Muscle layer of colon (tissue), 2 donors: ENCODE data around the gene ABTB2.

ENCODE experiments used
- H3K27ac ChIP-seq: one replicate; pipeline ENCODE4 v1.7.0; 2013; ENCODE audit warnings: low read depth, mild to moderate bottlenecking, low read length, moderate library complexity
- H3K27me3 ChIP-seq, 2 donors: one replicate each; pipeline ENCODE4 v1.7.0; 2013; ENCODE audit warnings: low read length in 2 of 2, mild to moderate bottlenecking in 2 of 2; ENCODE audit not compliant: insufficient read depth in 2 of 2, control insufficient read depth in 1 of 2
- H3K36me3 ChIP-seq: one replicate; pipeline ENCODE4 v1.7.0; 2013; ENCODE audit warnings: mild to moderate bottlenecking, low read length; ENCODE audit not compliant: insufficient read depth
- H3K4me1 ChIP-seq: one replicate; pipeline ENCODE4 v1.7.0; 2013; ENCODE audit warnings: mild to moderate bottlenecking, low read length; ENCODE audit not compliant: insufficient read depth
- H3K4me3 ChIP-seq, 2 donors: one replicate each; pipeline ENCODE4 v1.7.0; 2013; ENCODE audit warnings: low read length in 2 of 2, low read depth in 1 of 2, mild to moderate bottlenecking in 1 of 2, moderate library complexity in 1 of 2
- H3K9ac ChIP-seq: one replicate; pipeline ENCODE4 v1.7.0; 2013; ENCODE audit warnings: low read length
- H3K9me3 ChIP-seq: one replicate; pipeline ENCODE4 v1.7.0; 2013; ENCODE audit warnings: mild to moderate bottlenecking, low read length
- donor health status: abdominal sarcoma.
- donor health status: Adenocarcinoma of cecum.

ABTB2 gene

GRCh38 chr11:34311126-34311525, 46.7 kb downstream of the ABTB2 start:
- no peak overlapping the region for H3K27ac ChIP-seq
- no peak overlapping the region for H3K4me3 ChIP-seq
- no peaks in the 10 kb centered on the region for H3K4me1 ChIP-seq
- H3K9me3 ChIP-seq = no peaks in the 10 kb centered on the region
- H3K9ac ChIP-seq = no peak overlapping the region
- no peaks in the 10 kb centered on the region for H3K36me3 ChIP-seq
- H3K27me3 ChIP-seq = no peaks in the 10 kb centered on the region

- H3K36me3 ChIP-seq = no peaks in the 10 kb centered on the region
- H3K27ac ChIP-seq = no peak overlapping the region
- no peak overlapping the region for H3K4me3 ChIP-seq
- no peak overlapping the region for H3K9ac ChIP-seq
- no peaks in the 10 kb centered on the region for H3K4me1 ChIP-seq
- H3K27me3 ChIP-seq = no peaks in the 10 kb centered on the region
- H3K9me3 ChIP-seq = no peaks in the 10 kb centered on the region
Measured at GRCh38 chr11:34309965-34310364, 47.8 kb downstream of the ABTB2 start.

GRCh38 chr11:34308913-34309585, 48.8 kb downstream of the ABTB2 start:
- Histone ChIP-seq H3K27ac (no peak overlapping the region), H3K9ac (no peak overlapping the region), H3K4me1 (no peaks in the 10 kb centered on the region), H3K9me3 (no peaks in the 10 kb centered on the region), H3K36me3 (no peaks in the 10 kb centered on the region), H3K4me3 (no peak overlapping the region), H3K27me3 (no peaks in the 10 kb centered on the region)

- no peaks in the 10 kb centered on the region for H3K4me1 ChIP-seq
- H3K9ac ChIP-seq = no peak overlapping the region
- H3K27me3 ChIP-seq = no peaks in the 10 kb centered on the region
- H3K4me3 ChIP-seq = no peak overlapping the region
- H3K36me3 ChIP-seq = no peaks in the 10 kb centered on the region
- H3K27ac ChIP-seq = no peak overlapping the region
- H3K9me3 ChIP-seq = no peaks in the 10 kb centered on the region
Measured at GRCh38 chr11:34308049-34308912, 49.5 kb downstream of the ABTB2 start.

GRCh38 chr11:34305780-34306179, 52.0 kb downstream of the ABTB2 start:
- no peaks in the 10 kb centered on the region for H3K9me3 ChIP-seq
- no peaks in the 10 kb centered on the region for H3K4me1 ChIP-seq
- no peak overlapping the region for H3K4me3 ChIP-seq
- H3K27ac ChIP-seq = no peak overlapping the region
- no peaks in the 10 kb centered on the region for H3K27me3 ChIP-seq
- no peaks in the 10 kb centered on the region for H3K36me3 ChIP-seq
- H3K9ac ChIP-seq = no peak overlapping the region

GRCh38 chr11:34305193-34305592, 52.6 kb downstream of the ABTB2 start:
- Histone ChIP-seq H3K4me1 (no peaks in the 10 kb centered on the region), H3K27me3 (no peaks in the 10 kb centered on the region), H3K9me3 (no peaks in the 10 kb centered on the region), H3K9ac (no peak overlapping the region), H3K36me3 (no peaks in the 10 kb centered on the region), H3K27ac (no peak overlapping the region), H3K4me3 (no peak overlapping the region)

GRCh38 chr11:34303028-34303570, 54.7 kb downstream of the ABTB2 start:
- Histone ChIP-seq H3K27me3 (no peaks in the 10 kb centered on the region), H3K27ac (no peak overlapping the region), H3K4me1 (no peaks in the 10 kb centered on the region), H3K9me3 (no peaks in the 10 kb centered on the region), H3K4me3 (no peak overlapping the region), H3K9ac (no peak overlapping the region), H3K36me3 (no peaks in the 10 kb centered on the region)

- no peaks in the 10 kb centered on the region for H3K36me3 ChIP-seq
- H3K4me1 ChIP-seq = no peaks in the 10 kb centered on the region
- no peaks in the 10 kb centered on the region for H3K27me3 ChIP-seq
- no peak overlapping the region for H3K9ac ChIP-seq
- no peak overlapping the region for H3K4me3 ChIP-seq
- no peaks in the 10 kb centered on the region for H3K9me3 ChIP-seq
- H3K27ac ChIP-seq = no peak overlapping the region
Measured at GRCh38 chr11:34302046-34302921, 55.5 kb downstream of the ABTB2 start.

- no peaks in the 10 kb centered on the region for H3K4me1 ChIP-seq
- no peaks in the 10 kb centered on the region for H3K9me3 ChIP-seq
- no peak overlapping the region for H3K9ac ChIP-seq
- no peak overlapping the region for H3K27ac ChIP-seq
- no peaks in the 10 kb centered on the region for H3K36me3 ChIP-seq
- no peaks in the 10 kb centered on the region for H3K27me3 ChIP-seq
- H3K4me3 ChIP-seq = no peak overlapping the region
Measured at GRCh38 chr11:34300926-34301295, 56.9 kb downstream of the ABTB2 start.

GRCh38 chr11:34300026-34300925, 57.5 kb downstream of the ABTB2 start:
- no peak overlapping the region for H3K4me3 ChIP-seq
- H3K4me1 ChIP-seq = no peaks in the 10 kb centered on the region

More at GRCh38 chr11:34300026-34300925, 57.5 kb downstream of the ABTB2 start:
- H3K9ac ChIP-seq = no peak overlapping the region
- H3K9me3 ChIP-seq = no peaks in the 10 kb centered on the region
- no peak overlapping the region for H3K27ac ChIP-seq
- no peaks in the 10 kb centered on the region for H3K36me3 ChIP-seq
- H3K27me3 ChIP-seq = no peaks in the 10 kb centered on the region
